ENCODE results near the gene DNASE1L1.

DNA sequence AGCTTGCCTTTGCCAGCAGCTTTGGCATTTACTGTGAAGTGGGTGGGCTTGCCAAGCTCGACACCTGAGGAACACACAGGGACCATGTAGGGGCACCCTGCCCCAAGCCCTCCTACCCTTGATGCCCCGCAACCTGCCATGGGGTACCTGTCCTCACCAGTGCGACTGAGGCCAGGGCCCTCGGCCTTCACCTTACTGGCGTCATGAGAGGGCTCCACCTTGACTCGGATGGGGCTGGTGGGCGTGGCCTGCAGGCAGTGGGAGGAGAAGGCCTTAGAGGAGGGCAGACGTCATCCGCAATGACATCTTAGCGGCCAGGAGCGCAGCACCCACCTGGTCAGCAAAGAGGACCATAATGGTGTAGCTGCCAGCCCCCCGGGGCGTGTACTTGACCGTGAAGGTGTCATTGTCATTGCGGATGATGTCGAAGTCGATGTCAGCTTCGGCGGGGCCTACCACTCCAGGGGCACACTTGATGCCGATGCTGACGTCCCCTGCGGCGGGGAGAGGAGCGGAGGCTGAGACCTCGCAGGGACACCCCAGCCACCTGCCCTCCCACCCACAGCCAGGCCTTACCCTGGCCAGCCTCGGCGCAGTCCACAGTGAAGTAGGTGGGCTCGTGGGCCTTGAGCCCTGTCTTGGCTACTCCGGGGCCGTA, 46.8 kb downstream of the DNASE1L1 start:
- TF ChIP-seq GATA2 (IDR thresholded peaks at IDR 0.05; ENCODE audit: low read depth, low read length) (no peak), GATA3 (IDR thresholded peaks at IDR 0.05; ENCODE audit: low read depth, low read length) (no peak)
